ENCODE data around the gene EPHA2.
"Not testable (repeated sequence)": the region's sequence is repeated elsewhere in the genome, so short reads cannot be mapped to it uniquely, and the experiment has no call there.

EPHA2 gene

GRCh38 chr1:16183765-16184556 is 28.1 kb upstream of the EPHA2 start:
- no peak for DNase-seq (ENCODE audit: low read depth)

GRCh38 chr1:16183179-16183578 is 27.3 kb upstream of the EPHA2 start:
- peak; percentile 99 for DNase-seq (ENCODE audit: low read depth)

DNA sequence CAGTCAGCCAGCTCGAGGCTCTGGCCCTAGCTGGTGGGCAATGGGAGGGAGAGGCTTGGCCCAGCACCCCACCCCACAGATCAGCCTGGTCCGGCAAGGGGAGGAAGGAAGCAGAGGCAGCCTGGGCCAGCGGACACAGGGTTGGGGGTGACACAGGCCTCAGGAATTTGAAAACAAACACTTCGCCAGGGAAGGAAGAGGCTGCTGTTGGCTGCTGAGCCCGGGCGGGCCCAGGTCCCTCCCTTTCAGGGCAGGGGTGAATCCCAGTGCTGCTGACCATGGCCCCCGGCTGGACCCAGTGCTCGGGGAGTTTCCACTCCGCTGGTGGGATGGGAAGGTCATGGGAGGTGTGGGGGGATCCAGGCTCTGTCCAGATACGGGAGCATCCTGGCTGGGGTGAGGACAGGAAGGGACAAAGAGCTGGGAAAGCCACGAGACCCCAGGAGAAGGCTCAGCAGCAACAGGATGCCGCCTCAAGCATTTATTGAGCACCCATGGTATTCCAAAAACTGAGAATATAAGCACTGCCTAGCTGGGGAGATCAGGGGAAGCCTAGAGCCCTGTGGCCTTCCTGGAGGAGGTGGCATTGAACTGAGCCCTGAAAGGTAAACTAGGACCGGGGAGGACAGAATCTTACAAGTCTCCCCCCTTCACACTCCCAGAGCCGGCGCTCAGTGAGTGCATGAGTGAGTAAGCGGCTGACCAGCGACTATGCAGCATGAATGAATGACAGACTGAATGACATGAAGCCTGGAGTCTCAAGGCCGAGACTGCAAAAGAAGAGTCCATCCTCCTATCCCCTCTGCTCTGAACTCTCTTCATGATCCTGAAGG is 26.2 kb upstream of the EPHA2 start:
- peak; percentile 94 for DNase-seq (ENCODE audit: low read depth)

- DNase-seq (ENCODE audit: low read depth): no peak
These were observed 24.5 kb upstream of the EPHA2 start for GRCh38 chr1:16180291-16180824.

- no peak for DNase-seq (ENCODE audit: low read depth)
These were observed 23.0 kb upstream of the EPHA2 start for GRCh38 chr1:16178596-16179497.

GRCh38 chr1:16177306-16177705 is 21.4 kb upstream of the EPHA2 start:
- no peak for DNase-seq (ENCODE audit: low read depth)

DNA sequence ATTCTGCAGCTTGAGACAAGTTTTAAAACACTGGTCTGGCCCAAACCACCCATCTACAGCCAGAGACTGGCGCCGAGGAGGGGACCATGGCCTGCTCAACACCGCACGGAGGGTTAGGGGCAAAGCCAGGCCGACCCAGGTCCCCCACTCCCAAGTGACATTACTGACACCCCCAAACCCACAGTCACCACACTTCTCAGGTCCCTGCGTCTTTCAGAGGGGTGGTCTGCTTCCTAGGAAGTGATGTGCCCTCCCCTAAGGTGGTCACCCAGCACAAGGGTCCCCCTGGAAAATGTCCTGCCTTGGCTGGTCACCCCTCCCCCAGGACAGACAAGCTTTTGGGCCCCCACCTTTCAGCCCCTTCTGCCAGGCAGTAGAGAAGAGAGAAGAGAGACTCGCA is 20.8 kb upstream of the EPHA2 start:
- DNase-seq (ENCODE audit: low read depth): no peak

- peak; percentile 79 for DNase-seq (ENCODE audit: low read depth)
These were observed 20.0 kb upstream of the EPHA2 start for GRCh38 chr1:16175610-16176553.

DNA sequence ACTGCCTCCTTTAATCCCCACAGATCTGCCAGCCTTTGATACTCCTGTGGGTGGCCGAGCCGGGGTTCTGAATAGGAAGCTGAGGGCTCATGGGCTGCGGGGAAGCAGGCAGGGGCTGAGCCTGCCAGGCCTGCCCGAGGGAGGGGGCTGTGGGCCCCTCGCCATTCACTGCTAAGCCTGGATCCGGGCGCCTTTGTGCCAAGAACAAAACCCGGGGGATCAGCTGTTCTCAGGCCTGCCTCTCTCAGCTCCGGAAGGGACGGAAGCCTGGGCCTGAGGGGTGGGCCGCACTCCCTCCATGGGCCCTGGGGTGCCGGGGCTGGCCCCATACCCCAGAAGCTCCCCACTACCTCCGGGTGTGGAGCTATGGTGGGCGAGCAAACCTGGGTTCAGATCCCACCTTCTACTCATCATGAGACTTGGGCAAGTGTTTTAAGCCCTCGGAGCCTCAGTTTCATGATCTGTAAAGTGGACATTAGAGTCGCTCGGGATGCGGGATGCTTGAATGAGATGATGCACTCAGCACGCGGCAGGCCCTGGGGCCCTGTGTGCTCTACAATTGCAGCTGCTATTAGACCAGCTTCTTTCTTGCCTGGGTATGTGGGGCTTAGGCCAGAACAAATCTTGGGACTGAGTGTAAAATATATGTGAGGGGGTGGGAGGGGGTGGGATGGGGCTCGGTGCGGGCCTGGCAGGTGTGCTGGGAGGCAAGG is 19.2 kb upstream of the EPHA2 start:
- DNase-seq (ENCODE audit: low read depth): no peak

DNA sequence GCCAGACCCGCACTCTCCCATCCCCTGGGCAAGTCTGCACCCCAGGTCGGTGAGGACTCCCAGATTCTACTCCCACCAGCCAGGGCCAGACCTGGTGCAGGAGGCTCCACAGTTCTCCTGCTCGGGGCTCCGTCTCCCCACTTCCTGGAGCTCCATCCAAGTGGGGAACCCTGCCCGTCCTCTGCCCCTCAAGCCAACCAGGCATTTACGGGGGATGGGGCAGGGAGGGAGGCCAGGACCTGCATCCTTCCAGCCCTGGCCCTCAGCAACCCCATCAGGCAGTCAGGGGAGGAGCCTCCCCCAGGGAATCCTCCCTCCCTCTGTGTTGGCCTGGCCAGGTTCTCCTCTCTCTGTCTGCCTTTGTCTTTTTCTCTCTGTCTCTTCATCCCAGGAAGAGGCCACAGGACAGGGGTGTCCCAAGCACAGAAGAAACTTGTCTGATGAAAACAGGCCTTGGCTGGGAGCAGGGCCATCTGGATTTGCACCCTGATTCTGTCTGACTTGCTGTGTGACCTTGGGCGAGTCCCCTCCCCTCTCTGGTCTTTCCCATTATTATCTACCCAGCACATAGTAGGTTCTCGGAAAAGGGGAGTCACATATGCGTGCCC is 18.5 kb upstream of the EPHA2 start:
- DNase-seq (ENCODE audit: low read depth): no peak

- DNase-seq (ENCODE audit: low read depth): peak; percentile 78
These were observed 17.8 kb upstream of the EPHA2 start for GRCh38 chr1:16173447-16174260.

DNA sequence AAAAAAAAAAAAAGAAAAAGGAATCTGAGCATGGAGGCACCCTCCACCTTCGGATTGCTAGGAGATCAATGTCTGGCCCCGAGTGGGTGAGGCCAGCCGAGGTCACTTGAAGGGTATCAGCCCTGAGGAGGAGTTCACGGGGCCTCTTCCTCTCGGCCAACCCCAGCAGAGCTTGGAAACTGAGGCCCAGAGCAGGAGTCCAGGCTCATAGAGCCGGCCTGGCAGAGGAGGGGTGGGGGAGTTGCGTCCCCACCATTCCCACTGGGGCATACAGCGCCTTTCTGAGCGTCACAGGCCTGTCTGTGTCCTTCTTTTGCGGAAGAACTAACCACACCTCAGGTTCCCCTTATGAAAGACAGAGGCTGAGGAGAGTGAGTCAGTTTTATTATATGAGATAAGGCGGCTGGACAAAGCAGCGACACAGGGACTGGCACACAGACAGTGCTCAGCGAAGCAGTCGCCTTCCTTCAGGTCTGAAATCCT is 17.1 kb upstream of the EPHA2 start:
- peak; percentile 80 for DNase-seq (ENCODE audit: low read depth)

DNA sequence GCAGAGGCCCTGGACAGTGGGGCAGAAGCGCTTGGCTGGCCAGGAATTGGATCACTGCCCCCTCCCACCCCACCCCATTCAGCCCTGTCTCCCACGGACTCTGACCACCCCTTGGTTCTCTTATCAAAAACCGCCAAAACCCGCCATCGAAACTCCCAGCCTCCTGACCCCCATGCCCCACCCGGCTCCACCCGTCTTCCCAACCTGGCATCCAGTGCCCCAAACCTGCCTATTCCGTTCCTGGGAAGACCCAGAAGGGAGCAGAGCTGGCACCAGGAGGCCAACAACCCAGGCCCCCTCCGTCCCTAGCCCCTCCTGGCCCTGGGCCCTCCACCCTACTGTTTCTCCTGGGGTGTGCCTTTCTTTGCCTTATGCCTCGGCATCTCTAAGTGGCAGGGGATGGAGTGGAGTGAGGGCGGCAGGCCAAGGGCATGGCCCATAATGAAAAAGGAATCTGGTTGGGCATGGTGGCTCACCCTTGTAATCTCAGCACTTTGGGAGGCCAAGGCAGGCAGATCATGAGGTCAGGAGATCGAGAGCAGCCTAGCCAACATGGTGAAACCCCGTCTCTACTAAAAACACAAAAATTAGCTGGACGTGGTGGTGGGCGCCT is 16.5 kb upstream of the EPHA2 start:
- DNase-seq (ENCODE audit: low read depth): no peak

GRCh38 chr1:16171314-16172151 is 15.7 kb upstream of the EPHA2 start:
- no peak for DNase-seq (ENCODE audit: low read depth)

DNA sequence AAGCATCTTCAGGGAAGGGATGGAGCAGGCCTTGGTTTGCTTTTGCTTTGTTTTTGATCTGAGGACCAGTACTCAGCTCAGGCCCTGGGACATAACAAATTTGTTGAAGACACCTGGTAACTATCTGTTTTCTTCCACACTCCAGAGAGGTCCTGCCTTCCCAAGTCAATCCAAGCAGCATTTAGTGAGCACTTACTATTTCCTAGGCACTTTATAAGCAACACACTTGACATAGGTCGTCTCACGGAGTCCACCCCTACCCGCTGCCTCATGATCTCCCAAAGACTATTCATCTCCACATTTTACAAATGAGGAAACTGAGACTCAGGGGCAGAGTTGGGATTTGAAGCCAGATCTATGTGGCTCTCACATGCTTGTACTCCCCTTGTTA is 14.4 kb upstream of the EPHA2 start:
- DNase-seq (ENCODE audit: low read depth): no peak

DNA sequence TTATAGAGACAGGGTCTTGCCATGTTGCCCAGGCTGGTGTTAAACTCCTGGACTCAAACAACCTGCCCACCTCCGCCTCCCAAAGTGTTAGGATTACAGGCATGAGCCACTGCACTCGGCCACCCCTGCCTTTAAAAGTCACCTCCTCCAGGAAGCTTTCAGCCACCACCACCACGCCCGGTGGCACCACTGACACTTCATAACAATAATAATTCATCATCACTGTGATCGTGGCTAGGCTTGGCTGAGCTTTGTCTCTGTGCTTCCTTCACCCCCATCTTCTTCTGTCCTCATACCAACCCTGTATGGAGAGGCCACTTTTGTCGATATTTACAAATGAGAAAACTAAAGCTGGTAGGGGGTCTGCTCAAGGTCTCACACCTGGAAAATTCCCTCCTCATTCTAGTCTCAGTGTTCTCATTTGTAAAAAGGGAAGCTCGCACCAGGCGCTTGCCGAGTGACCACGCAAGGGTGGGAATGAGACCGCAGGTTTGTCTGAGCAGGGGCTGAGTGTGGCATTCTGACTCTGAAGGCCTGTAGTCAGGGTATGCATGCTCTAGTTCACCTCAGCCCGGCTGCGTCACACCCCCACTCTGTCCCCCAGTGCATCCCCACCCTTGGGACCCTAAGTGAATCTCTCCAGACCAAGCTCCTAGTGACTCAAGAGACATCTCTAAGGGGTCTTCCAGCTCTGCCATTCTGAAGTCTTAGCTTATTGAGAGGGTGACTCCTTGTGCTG is 12.9 kb upstream of the EPHA2 start:
- DNase-seq (ENCODE audit: low read depth): no peak

GRCh38 chr1:16168144-16168495 is 12.3 kb upstream of the EPHA2 start:
- not testable (repeated sequence) for DNase-seq (ENCODE audit: low read depth)
